Stimulated activated CD4-positive, alpha-beta T cell treated with anti-CD3 and anti-CD28 coated beads, Interleukin-1b, Interleukin-23, amount 100 ng/mL, for 48 hours (primary cell): Measurements from ENCODE around the gene PMVK.

Source experiments
- DNase-seq: peaks from one replicate; pipeline ENCODE4 v3.0.0-alpha.2; 2020

PMVK gene

GRCh38 chr1:154966111-154966510, 29.6 kb upstream of the PMVK start:
- no peak for DNase-seq

DNA sequence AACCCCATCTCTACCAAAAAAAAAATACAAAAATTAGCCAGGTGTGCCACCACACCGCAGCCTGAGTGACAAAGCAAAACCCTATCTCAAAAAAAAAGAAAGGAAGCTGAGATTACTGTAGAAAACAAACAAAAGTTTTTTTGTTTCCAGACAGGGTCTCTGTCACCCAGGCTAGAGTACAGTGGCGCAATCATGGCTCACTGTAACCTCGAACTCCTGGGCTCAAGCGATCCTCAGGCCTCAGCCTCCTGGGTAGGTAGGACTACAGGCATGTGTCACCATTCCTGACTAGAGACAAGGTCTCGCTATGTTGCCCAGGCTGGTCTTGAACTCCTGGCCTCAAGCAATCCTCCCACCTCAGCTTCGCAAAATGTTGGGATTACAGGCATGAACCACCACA, 27.8 kb upstream of the PMVK start:
- DNase-seq: no peak

DNA sequence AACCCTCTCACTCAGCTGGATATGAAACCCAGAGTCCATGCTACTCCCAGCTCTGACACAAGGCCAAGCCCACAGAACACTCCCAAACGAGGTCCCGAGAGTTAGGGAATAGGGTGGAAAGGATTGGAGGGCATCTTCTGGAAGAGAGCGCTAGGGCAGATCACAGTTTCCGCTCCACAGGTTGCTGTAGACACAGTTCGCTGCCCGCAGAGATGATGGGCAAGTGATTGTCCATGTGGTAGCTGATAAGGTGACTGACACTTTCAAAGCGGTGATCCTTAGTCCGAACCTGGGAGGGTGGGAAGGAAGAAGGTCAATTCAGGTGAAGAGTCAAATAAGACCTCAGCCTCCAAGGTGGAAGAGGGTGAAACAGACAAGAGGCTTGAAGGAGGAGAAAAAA, 27.1 kb upstream of the PMVK start:
- no peak for DNase-seq

DNA sequence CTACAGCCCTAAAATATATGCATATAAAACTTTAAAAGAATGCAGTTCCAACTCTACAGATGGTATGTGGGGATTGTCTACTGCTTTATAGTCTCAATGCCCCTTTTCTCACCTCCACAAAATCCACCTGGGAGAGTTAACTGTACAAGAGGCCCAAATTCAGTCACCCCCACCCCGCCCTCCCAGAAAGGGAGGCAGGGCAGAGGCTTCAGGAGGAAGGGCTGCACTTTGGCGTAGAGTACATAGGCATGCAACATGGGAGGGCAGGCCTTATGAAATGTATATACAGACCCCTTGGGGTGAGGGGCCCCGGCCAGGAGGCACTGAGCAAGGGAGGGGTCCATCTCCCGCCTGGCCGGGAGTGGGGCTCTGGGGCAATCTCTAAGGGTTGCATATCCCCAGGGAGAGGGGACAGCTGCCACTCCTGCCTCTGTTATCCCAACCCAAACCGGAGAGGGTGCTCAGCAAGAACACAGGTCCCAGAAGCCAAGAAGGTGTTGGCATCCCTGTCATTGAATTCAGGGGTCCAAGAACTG, 26.3 kb upstream of the PMVK start:
- no peak for DNase-seq

GRCh38 chr1:154962156-154962749, 25.7 kb upstream of the PMVK start:
- no peak for DNase-seq

GRCh38 chr1:154961207-154962155, 25.0 kb upstream of the PMVK start, which contains the start of gene PYGO2:
Gene PYGO2, minus strand, starts transcription at chr1:154961782. Its CDS starts 206 bp downstream, at chr1:154961576.
- DNase-seq: peak; percentile 82

- DNase-seq: no peak
These were observed 24.1 kb upstream of the PMVK start for GRCh38 chr1:154960446-154961136.

- DNase-seq: no peak
These were observed 22.9 kb upstream of the PMVK start for GRCh38 chr1:154959426-154959780.

- DNase-seq: no peak
These were observed 22.3 kb upstream of the PMVK start for GRCh38 chr1:154958681-154959425.

GRCh38 chr1:154958036-154958435, 21.5 kb upstream of the PMVK start:
- no peak for DNase-seq

GRCh38 chr1:154957091-154957657, 20.7 kb upstream of the PMVK start:
- DNase-seq: no peak

- DNase-seq: no peak
These were observed 20.0 kb upstream of the PMVK start for GRCh38 chr1:154956544-154956941.

- peak; percentile 76 for DNase-seq
These were observed 19.4 kb upstream of the PMVK start, which contains the start of gene PBXIP1 for GRCh38 chr1:154955718-154956543. Gene PBXIP1, minus strand, starts transcription at chr1:154956099. Its CDS starts 2,378 bp downstream, at chr1:154953721.

- DNase-seq: peak; percentile 87
These were observed 18.7 kb upstream of the PMVK start for GRCh38 chr1:154955039-154955717.

GRCh38 chr1:154954541-154954940, 18.0 kb upstream of the PMVK start:
- no peak for DNase-seq

DNA sequence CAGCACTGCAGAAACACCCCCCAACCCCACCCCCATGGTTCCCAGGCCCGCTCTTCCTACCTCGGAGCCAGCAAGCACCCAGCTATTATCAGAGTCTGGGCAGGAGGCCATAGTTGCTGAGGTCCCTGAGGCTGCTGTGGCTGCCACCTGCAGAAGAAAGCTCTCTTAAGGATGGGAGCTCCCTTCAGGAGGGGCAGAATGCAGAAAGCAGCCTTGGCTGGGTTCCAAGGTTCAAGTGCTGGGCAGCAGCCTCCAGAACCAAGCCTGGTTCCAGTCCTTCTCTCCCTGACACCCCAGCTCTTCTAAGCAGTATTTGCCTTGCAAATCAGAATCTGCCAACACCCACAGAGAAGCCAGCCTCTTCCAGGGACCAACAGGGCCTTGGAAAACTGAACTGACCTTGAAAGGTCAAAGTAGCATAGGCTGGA, 17.1 kb upstream of the PMVK start:
- no peak for DNase-seq

DNA sequence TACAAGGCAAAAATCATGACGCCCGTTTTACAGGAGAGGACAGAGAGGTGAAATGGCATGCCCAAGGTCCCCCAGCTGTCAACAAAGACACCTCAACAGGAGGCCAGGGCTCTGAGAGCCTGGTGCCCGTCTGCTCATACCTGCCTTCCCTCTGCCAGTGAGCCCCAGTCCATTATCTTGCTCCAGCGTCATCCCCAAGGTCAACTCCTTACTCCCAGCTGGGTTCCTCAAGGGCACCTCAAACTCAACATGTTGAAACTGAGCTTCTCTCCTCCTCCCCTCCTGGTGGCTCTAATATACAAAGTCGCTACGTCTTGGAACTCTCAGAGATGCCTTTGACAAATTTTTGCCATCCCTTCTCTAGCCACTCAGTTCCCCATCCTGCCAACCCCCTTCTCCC, 16.1 kb upstream of the PMVK start:
- DNase-seq: no peak

DNA sequence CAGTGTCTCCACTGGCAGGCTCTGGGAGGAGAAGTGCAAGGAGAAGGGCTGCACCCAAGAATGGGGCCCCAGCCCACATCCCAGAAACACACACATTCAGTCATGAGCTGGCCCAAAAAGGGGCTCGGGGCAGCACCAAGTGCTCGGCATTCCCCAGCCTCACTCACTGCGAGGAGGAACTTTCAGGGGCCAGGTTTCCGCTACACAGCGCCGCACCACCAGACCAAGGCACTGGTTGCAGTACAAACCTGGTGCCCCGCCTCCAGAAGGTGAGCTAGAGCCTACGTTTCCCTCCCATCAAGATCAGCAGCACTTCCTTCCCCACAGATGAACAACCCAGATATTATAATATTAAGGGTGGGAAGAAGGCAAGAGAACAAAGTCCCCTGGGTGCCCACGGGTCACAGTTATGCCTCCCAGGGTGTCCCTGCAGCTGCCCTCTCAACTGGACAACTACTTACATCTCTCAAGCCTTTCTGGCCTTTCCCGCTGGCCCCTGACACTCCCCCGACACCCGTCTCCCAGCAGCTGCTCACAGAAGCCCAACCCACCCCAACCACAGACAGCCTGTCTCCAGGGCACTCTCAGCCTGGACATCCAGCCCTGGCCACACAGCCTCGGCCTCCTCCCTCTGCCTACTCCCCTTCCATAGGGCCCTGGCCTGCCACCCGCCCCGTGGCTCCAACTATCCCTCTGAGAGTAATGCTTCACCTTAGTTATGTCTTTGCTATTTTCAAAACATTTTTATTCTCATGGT, 15.6 kb upstream of the PMVK start:
- DNase-seq: peak; percentile 65

DNA sequence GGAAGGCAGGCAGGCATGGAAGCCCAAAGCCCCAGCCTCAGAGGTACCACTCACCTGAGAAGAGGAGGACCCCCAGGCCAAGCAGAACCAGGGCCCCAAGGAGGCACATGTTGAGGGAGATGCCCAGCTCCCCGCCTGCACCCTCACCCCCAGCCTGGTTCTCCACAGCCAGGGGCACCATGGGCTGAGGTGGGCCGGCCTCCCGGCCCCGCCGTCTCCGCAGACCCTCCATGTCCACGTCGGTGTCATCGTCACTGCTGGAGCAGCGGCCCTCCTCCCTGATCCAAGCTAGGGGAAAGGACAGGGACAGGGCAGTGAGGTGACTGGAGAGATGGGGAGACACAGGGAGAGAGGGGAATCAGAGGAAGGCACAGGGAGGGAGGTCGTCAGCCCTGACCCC, 11.6 kb upstream of the PMVK start:
- no peak for DNase-seq
